Measurements from ENCODE around the gene QSOX2.
A peak's percentile ranks its signal among the peaks of the same experiment; 100 is the strongest.

The QSOX2 gene

GRCh38 chr9:136258299-136258625 lies 12.7 kb upstream of the QSOX2 start:
- H3K4me3 ChIP-seq (ENCODE audit: low read length in 2 of 2) = no peak overlapping the region
- H2BK12ac ChIP-seq (ENCODE audit: low read length) = no peak overlapping the region
- no peak overlapping the region for H3K4ac ChIP-seq (ENCODE audit: low read length)
- peaks cover 4% of the 10 kb centered on the region for H3K79me1 ChIP-seq (ENCODE audit: low read depth, low read length)
- H3K9me3 ChIP-seq (replicated peaks in 1 of 2; ENCODE audit: control insufficient read depth in 2 of 2, insufficient read depth in 1 of 2, low read depth in 1 of 2, low read length in 2 of 2) = no peaks in the 10 kb centered on the region
- H2AK5ac ChIP-seq (ENCODE audit: low read depth, low read length) = peak overlapping the region; percentile 8
- no peak overlapping the region for H2AFZ ChIP-seq (ENCODE audit: low read length)
- no peak overlapping the region for H3K14ac ChIP-seq (ENCODE audit: low read length)
- no peak overlapping the region for H4K91ac ChIP-seq (ENCODE audit: low read depth, low read length, poor library complexity)
- peak overlapping the region; percentile 30 for H2BK15ac ChIP-seq (ENCODE audit: low read length)
- H3K18ac ChIP-seq (ENCODE audit: low read length) = peak overlapping the region; percentile 80
- no peak overlapping the region for H3K23ac ChIP-seq (ENCODE audit: low read depth, low read length, poor library complexity)
- H2BK5ac ChIP-seq (ENCODE audit: low read length) = peak overlapping the region; percentile 66
- H3K27me3 ChIP-seq (ENCODE audit: control insufficient read depth in 3 of 3, insufficient read depth in 3 of 3, low read depth in 1 of 3, low read length in 3 of 3) = peaks cover 0 to 76% (median 0%) of the 10 kb centered on the region in 3 experiments
- peaks cover 2 to 6% of the 10 kb centered on the region in 2 donors for H3K4me1 ChIP-seq (ENCODE audit: control insufficient read depth in 2 of 2, insufficient read depth in 1 of 2, low read depth in 1 of 2, low read length in 2 of 2)
- no peak overlapping the region for H4K8ac ChIP-seq (ENCODE audit: low read depth, low read length)
- H3K4me2 ChIP-seq (ENCODE audit: insufficient read depth, low read length, poor library complexity, severe bottlenecking) = no peak overlapping the region
- no peak for DNase-seq (ENCODE audit: low spot score)
- no peak overlapping the region for H2BK120ac ChIP-seq (ENCODE audit: low read depth, low read length)
- WGBS, 2 donors (ENCODE audit: extremely low coverage in 2 of 2, insufficient read length in 2 of 2, insufficient replicate concordance in 1 of 2) = no CpG with 5 or more reads among the region's 13 CpGs
- H3K9ac ChIP-seq (ENCODE audit: low read depth, low read length, poor library complexity) = no peak overlapping the region
- no peak overlapping the region for H3K27ac ChIP-seq (replicated peaks; ENCODE audit: low read length)
- H3K36me3 ChIP-seq (replicated peaks in 1 of 2; ENCODE audit: control insufficient read depth in 2 of 2, insufficient read depth in 2 of 2, low read length in 2 of 2) = no peaks in the 10 kb centered on the region

GRCh38 chr9:136257381-136258298 lies 12.0 kb upstream of the QSOX2 start:
- H3K36me3 ChIP-seq (replicated peaks in 1 of 2; ENCODE audit: control insufficient read depth in 2 of 2, insufficient read depth in 2 of 2, low read length in 2 of 2) = no peaks in the 10 kb centered on the region
- no peak overlapping the region for H4K8ac ChIP-seq (ENCODE audit: low read depth, low read length)
- no peak overlapping the region for H3K4me3 ChIP-seq (ENCODE audit: low read length in 2 of 2)
- H2BK12ac ChIP-seq (ENCODE audit: low read length) = no peak overlapping the region
- peaks cover 2 to 6% of the 10 kb centered on the region in 2 donors for H3K4me1 ChIP-seq (ENCODE audit: control insufficient read depth in 2 of 2, insufficient read depth in 1 of 2, low read depth in 1 of 2, low read length in 2 of 2)
- H2BK15ac ChIP-seq (ENCODE audit: low read length) = no peak overlapping the region
- H3K18ac ChIP-seq (ENCODE audit: low read length) = peak overlapping the region; percentile 78
- DNase-seq (ENCODE audit: low spot score) = no peak
- H2AFZ ChIP-seq (ENCODE audit: low read length) = no peak overlapping the region
- H3K9me3 ChIP-seq (replicated peaks in 1 of 2; ENCODE audit: control insufficient read depth in 2 of 2, insufficient read depth in 1 of 2, low read depth in 1 of 2, low read length in 2 of 2) = no peaks in the 10 kb centered on the region
- peak overlapping the region; percentile 8 for H2AK5ac ChIP-seq (ENCODE audit: low read depth, low read length)
- H3K27me3 ChIP-seq (ENCODE audit: control insufficient read depth in 3 of 3, insufficient read depth in 3 of 3, low read depth in 1 of 3, low read length in 3 of 3) = peaks cover 0 to 76% (median 0%) of the 10 kb centered on the region in 3 experiments
- no CpG with 5 or more reads among the region's 39 CpGs for WGBS, 2 donors (ENCODE audit: extremely low coverage in 2 of 2, insufficient read length in 2 of 2, insufficient replicate concordance in 1 of 2)
- H3K4me2 ChIP-seq (ENCODE audit: insufficient read depth, low read length, poor library complexity, severe bottlenecking) = no peak overlapping the region
- H3K14ac ChIP-seq (ENCODE audit: low read length) = peak overlapping the region; percentile 89
- H2BK120ac ChIP-seq (ENCODE audit: low read depth, low read length) = peak overlapping the region; percentile 16
- H3K79me1 ChIP-seq (ENCODE audit: low read depth, low read length) = peaks cover 4% of the 10 kb centered on the region
- H2BK5ac ChIP-seq (ENCODE audit: low read length) = peak overlapping the region; percentile 66
- H4K91ac ChIP-seq (ENCODE audit: low read depth, low read length, poor library complexity) = no peak overlapping the region
- no peak overlapping the region for H3K9ac ChIP-seq (ENCODE audit: low read depth, low read length, poor library complexity)
- H3K27ac ChIP-seq (replicated peaks; ENCODE audit: low read length) = no peak overlapping the region
- H3K4ac ChIP-seq (ENCODE audit: low read length) = no peak overlapping the region
- peak overlapping the region; percentile 44 for H3K23ac ChIP-seq (ENCODE audit: low read depth, low read length, poor library complexity)

- no peak for DNase-seq (ENCODE audit: low spot score)
- Histone ChIP-seq H3K27me3 (ENCODE audit: control insufficient read depth in 3 of 3, insufficient read depth in 3 of 3, low read depth in 1 of 3, low read length in 3 of 3) (peaks cover 0 to 66% (median 0%) of the 10 kb centered on the region in 3 experiments), H2BK120ac (ENCODE audit: low read depth, low read length) (no peak overlapping the region), H4K8ac (ENCODE audit: low read depth, low read length) (no peak overlapping the region), H3K18ac (ENCODE audit: low read length) (peak overlapping the region; percentile 71), H3K79me1 (ENCODE audit: low read depth, low read length) (peaks cover 4% of the 10 kb centered on the region), H2AK5ac (ENCODE audit: low read depth, low read length) (peak overlapping the region; percentile 90), H4K91ac (ENCODE audit: low read depth, low read length, poor library complexity) (no peak overlapping the region), H3K4me2 (ENCODE audit: insufficient read depth, low read length, poor library complexity, severe bottlenecking) (no peak overlapping the region), H3K4me1 (ENCODE audit: control insufficient read depth in 2 of 2, insufficient read depth in 1 of 2, low read depth in 1 of 2, low read length in 2 of 2) (peaks cover 2 to 6% of the 10 kb centered on the region in 2 donors), H3K4ac (ENCODE audit: low read length) (no peak overlapping the region), H3K9me3 (replicated peaks in 1 of 2; ENCODE audit: control insufficient read depth in 2 of 2, insufficient read depth in 1 of 2, low read depth in 1 of 2, low read length in 2 of 2) (no peaks in the 10 kb centered on the region), H2BK12ac (ENCODE audit: low read length) (peak overlapping the region; percentile 49), H2AFZ (ENCODE audit: low read length) (no peak overlapping the region), H3K4me3 (ENCODE audit: low read length in 2 of 2) (no peak overlapping the region), H3K14ac (ENCODE audit: low read length) (no peak overlapping the region), H2BK15ac (ENCODE audit: low read length) (peak overlapping the region; percentile 7), H2BK5ac (ENCODE audit: low read length) (no peak overlapping the region), H3K36me3 (replicated peaks in 1 of 2; ENCODE audit: control insufficient read depth in 2 of 2, insufficient read depth in 2 of 2, low read length in 2 of 2) (no peaks in the 10 kb centered on the region), H3K23ac (ENCODE audit: low read depth, low read length, poor library complexity) (no peak overlapping the region), H3K27ac (replicated peaks; ENCODE audit: low read length) (no peak overlapping the region), H3K9ac (ENCODE audit: low read depth, low read length, poor library complexity) (no peak overlapping the region)
- WGBS, 2 donors (ENCODE audit: extremely low coverage in 2 of 2, insufficient read length in 2 of 2, insufficient replicate concordance in 1 of 2) = no CpG with 5 or more reads among the region's 28 CpGs
These were observed 10.6 kb upstream of the QSOX2 start for GRCh38 chr9:136255896-136256890.

Data from neuronal stem cell (in vitro differentiated cells).